Epithelial cell of proximal tubule (primary cell): ENCODE data around the gene NEK10. TPM values are rescaled to one million over a fixed set of nuclear protein-coding genes. Genes with fewer than 3 reads are reported as not detected.
A peak's percentile ranks its signal among the peaks of the same experiment; 100 is the strongest.

Source experiments
- DNase-seq: peaks from one replicate; pipeline ENCODE4 v3.0.0-alpha.2; 2011; ENCODE audit warnings: low read depth
- H3K4me3 ChIP-seq: 2 replicates; pipeline ENCODE4 v1.5.1; 2011; ENCODE audit warnings: low read depth, mild to moderate bottlenecking, low read length
- total RNA-seq: library from RNA; depleted of rRNA; stranded (reverse); fragments of >200 nt; gene quantifications from 2 replicates; pipeline ENCODE4 v1.2.3, GENCODE V29; 2015
- TF ChIP-seq, protein P1 (sequence below): conservative IDR thresholded peaks from 2 replicates; pipeline ENCODE4 v1.5.1; 2012; ENCODE audit warnings: low read depth, mild to moderate bottlenecking, low read length

NEK10 gene
- total RNA-seq, 1 donor from 2014 or later, result 0.06 TPM

GRCh38 chr3:27278383-27279055, 90.7 kb downstream of the NEK10 start:
- TF ChIP-seq, protein P1, sequence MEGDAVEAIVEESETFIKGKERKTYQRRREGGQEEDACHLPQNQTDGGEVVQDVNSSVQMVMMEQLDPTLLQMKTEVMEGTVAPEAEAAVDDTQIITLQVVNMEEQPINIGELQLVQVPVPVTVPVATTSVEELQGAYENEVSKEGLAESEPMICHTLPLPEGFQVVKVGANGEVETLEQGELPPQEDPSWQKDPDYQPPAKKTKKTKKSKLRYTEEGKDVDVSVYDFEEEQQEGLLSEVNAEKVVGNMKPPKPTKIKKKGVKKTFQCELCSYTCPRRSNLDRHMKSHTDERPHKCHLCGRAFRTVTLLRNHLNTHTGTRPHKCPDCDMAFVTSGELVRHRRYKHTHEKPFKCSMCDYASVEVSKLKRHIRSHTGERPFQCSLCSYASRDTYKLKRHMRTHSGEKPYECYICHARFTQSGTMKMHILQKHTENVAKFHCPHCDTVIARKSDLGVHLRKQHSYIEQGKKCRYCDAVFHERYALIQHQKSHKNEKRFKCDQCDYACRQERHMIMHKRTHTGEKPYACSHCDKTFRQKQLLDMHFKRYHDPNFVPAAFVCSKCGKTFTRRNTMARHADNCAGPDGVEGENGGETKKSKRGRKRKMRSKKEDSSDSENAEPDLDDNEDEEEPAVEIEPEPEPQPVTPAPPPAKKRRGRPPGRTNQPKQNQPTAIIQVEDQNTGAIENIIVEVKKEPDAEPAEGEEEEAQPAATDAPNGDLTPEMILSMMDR, result no peak
- H3K4me3 ChIP-seq, result no peak overlapping the region
- DNase-seq, result no peak

- TF ChIP-seq, protein P1, result no peak
- H3K4me3 ChIP-seq, result no peak overlapping the region
- DNase-seq, result no peak
Measured at GRCh38 chr3:27275441-27275990, 93.7 kb downstream of the NEK10 start.

GRCh38 chr3:27271890-27272289, 97.3 kb downstream of the NEK10 start:
- TF ChIP-seq, protein P1, result no peak

DNA sequence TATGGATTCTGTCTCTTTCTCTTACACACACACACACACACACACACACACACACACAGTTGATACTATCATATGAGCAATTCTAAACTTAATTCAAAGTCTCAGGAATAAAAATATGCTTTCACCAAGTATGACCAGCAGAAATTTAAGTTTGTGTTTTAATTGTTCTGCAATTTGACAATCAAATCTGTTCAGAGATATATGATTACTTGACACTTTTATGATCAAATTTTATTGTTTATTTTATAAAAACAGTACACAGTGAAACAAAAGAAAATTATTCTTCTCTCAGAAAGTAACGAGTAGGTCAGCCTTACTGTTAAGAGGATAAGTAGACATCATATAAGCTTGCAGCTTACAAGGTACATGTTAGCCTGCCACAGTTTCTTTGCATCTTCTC, 114.3 kb downstream of the NEK10 start:
- no peak for DNase-seq
- TF ChIP-seq, protein P1, result no peak
- H3K4me3 ChIP-seq, result no peak overlapping the region

More at GRCh38 chr3:27271890-27272289, 97.3 kb downstream of the NEK10 start:
- no peak overlapping the region for H3K4me3 ChIP-seq
- no peak for DNase-seq

DNA sequence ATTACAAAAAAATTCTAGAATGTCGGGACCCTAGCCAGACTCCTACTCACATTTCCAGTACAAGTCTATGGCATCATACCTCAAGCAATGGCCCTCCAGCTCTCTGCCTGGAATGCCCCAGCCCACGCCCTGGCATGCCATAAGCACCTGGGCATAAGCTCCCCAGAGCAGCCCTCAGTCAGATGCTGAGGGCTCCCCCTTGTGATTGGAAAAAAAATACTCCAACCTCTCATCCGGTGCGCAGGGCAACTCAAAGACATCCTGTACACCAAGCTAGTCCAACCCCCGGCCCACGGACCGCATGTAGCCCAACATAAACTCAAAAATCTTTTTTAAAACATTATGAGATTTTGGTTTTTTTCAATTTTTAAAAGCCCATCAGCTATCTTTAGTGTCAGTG, 115.4 kb downstream of the NEK10 start:
- DNase-seq, result peak; percentile 1
- TF ChIP-seq, protein P1, result peak; percentile 75

DNA sequence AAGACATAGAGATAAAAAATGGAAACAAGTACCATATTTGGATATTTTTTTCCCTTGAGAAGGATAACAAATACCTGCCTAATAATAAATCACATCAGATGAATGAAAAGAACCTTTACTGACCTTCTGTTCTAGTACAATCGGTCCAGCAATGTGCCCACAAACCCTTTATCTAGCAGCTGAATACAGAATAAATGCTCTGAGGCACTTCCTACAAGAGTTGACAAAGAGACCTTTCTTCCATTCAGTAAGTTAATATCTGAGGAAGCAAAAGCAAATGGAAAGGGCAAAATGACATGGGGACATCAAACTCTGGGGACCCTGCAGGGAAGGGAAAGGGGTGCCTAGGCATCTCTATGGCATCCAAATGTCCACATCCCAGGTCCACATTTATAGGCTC, 115.8 kb downstream of the NEK10 start:
- H3K4me3 ChIP-seq, result no peak overlapping the region
- TF ChIP-seq, protein P1, result no peak
- DNase-seq, result no peak

More for the DNA sequence above, 115.4 kb downstream of the NEK10 start:
- H3K4me3 ChIP-seq, result no peak overlapping the region

- no peak for DNase-seq
- TF ChIP-seq, protein P1, result no peak
- no peak overlapping the region for H3K4me3 ChIP-seq
Measured at GRCh38 chr3:27252646-27253045, 116.5 kb downstream of the NEK10 start.
